Measurements from ENCODE around the gene ARHGDIG.

Gene ARHGDIG

GRCh38 chr16:287298-287811, 7.0 kb downstream of the ARHGDIG start:
- Histone ChIP-seq H3K27ac (replicated peaks) (no peak overlapping the region), H3K4me3 (replicated peaks; ENCODE audit: insufficient read depth, low read length) (no peak overlapping the region), H3K27me3 (ENCODE audit: insufficient read depth, poor library complexity, severe bottlenecking) (no peaks in the 10 kb centered on the region)
- TF ChIP-seq POLR2AphosphoS5 (IDR thresholded peaks at IDR 0.05; ENCODE audit: low read depth) (no peak), SPI1 (IDR thresholded peaks at IDR 0.05; ENCODE audit: borderline replicate concordance, low read depth) (no peak)
- DNase-seq (ENCODE audit: low read depth in 1 of 2, low spot score in 1 of 2): no peak

DNA sequence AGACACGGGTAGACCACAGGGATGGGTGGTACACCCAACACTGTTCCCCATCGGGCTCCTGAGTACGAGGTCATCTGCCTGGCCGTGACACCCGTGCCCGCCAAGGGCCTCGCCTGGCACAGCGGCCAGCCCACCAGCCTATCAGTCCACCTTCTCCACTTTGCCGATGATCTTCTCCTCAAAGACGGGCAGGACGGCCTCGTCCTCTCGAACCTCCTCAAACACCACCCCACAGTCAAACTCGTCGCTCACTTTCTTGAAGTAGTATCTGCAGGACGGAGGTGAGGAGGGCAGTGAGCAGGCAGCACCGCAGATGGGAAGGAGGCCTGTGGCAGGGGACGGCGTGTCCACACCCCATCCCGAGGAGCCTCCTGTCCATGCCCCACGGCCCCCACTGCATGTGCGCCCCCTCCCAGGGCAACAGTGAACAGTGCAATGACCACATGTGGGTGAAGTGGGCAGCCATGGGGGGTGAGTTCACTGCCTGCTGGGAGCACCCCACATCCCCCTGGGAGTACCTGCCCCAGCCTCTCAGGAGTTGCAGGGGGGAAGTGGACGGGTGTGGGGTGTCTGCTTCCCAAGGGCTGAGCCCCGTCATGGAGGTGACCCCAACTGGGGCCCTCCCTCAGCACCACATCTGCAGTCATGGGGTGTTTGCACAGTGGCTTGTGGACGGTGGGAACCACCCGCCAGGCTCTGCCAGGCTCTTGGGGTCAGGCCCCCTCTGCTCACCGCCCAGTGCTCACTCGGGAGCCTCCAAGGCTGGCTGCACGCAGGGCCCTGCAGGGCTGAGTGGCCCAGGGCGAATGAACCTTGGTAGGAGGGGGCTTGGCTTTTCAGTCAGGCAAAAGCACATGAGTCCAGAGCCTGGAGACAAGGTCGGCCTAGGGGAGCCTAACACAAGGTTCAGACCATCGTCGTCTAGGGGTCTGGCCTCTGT, 7.9 kb downstream of the ARHGDIG start:
- no peak for DNase-seq (ENCODE audit: low read depth in 1 of 2, low spot score in 1 of 2)
- H3K4me3 ChIP-seq (replicated peaks; ENCODE audit: insufficient read depth, low read length): no peak overlapping the region
- no peak overlapping the region for H3K27ac ChIP-seq (replicated peaks)
- H3K27me3 ChIP-seq (ENCODE audit: insufficient read depth, poor library complexity, severe bottlenecking): no peaks in the 10 kb centered on the region
- TF ChIP-seq POLR2AphosphoS5 (IDR thresholded peaks at IDR 0.05; ENCODE audit: low read depth) (no peak), REST (IDR thresholded peaks at IDR 0.05; ENCODE audit: insufficient replicate concordance, low read depth) (no peak)
- TF ChIP-seq, protein P1, sequence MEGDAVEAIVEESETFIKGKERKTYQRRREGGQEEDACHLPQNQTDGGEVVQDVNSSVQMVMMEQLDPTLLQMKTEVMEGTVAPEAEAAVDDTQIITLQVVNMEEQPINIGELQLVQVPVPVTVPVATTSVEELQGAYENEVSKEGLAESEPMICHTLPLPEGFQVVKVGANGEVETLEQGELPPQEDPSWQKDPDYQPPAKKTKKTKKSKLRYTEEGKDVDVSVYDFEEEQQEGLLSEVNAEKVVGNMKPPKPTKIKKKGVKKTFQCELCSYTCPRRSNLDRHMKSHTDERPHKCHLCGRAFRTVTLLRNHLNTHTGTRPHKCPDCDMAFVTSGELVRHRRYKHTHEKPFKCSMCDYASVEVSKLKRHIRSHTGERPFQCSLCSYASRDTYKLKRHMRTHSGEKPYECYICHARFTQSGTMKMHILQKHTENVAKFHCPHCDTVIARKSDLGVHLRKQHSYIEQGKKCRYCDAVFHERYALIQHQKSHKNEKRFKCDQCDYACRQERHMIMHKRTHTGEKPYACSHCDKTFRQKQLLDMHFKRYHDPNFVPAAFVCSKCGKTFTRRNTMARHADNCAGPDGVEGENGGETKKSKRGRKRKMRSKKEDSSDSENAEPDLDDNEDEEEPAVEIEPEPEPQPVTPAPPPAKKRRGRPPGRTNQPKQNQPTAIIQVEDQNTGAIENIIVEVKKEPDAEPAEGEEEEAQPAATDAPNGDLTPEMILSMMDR (IDR thresholded peaks at IDR 0.05; ENCODE audit: insufficient read depth, low read length): no peak

- TF ChIP-seq POLR2AphosphoS5 (IDR thresholded peaks at IDR 0.05; ENCODE audit: low read depth) (no peak), GABPA (IDR thresholded peaks at IDR 0.05; ENCODE audit: low read depth) (no peak), SPI1 (IDR thresholded peaks at IDR 0.05; ENCODE audit: borderline replicate concordance, low read depth) (no peak), REST (IDR thresholded peaks at IDR 0.05; ENCODE audit: insufficient replicate concordance, low read depth) (no peak)
- TF ChIP-seq, protein P1 (IDR thresholded peaks at IDR 0.05; ENCODE audit: insufficient read depth, low read length): no peak
- H3K27me3 ChIP-seq (ENCODE audit: insufficient read depth, poor library complexity, severe bottlenecking): no peaks in the 10 kb centered on the region
- no peak overlapping the region for H3K4me3 ChIP-seq (replicated peaks; ENCODE audit: insufficient read depth, low read length)
- H3K27ac ChIP-seq (replicated peaks): no peak overlapping the region
- no peak for DNase-seq (ENCODE audit: low read depth in 1 of 2, low spot score in 1 of 2)
Observed at GRCh38 chr16:289395-289997, 9.1 kb downstream of the ARHGDIG start.

DNA sequence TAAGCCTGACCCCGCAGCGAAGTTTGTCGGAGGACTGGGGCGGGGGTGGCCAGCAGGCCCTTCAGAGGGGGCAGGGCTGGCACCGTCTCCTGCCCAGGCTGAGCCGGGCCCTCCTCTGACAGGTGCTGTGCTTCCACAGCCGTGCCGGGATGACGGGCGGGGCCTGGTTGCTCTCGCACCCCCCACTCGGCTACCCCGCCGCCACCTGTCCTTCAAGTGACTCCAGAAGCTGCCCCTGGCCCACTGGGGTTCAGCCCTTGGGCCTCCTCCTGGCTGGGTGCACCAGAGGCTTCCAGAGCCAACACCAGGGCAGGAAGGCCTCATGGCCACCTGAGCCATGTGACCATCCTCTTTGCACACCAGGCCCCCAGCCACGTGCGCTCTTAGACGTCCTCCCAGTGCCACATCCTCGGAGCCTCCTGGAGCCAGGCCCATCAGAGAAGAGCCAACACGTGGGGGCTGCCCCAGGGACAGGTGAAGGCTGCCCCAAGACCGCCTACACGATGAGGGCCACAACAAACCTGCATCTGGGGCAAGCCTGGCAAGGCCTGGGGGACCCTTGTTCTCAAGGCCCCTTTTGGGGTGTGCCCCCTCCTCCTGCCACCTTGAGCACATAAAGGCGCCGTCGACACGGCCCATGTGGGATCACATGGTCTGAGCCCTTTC, 9.8 kb downstream of the ARHGDIG start:
- no peak overlapping the region for H3K27ac ChIP-seq (replicated peaks)
- no peak for DNase-seq (ENCODE audit: low read depth in 1 of 2, low spot score in 1 of 2)
- TF ChIP-seq, protein P1 (IDR thresholded peaks at IDR 0.05; ENCODE audit: insufficient read depth, low read length): no peak
- TF ChIP-seq REST (IDR thresholded peaks at IDR 0.05; ENCODE audit: insufficient replicate concordance, low read depth): no peak
- TF ChIP-seq SPI1 (IDR thresholded peaks at IDR 0.05; ENCODE audit: borderline replicate concordance, low read depth): no peak
- no peak for TF ChIP-seq POLR2AphosphoS5 (IDR thresholded peaks at IDR 0.05; ENCODE audit: low read depth)
- TF ChIP-seq GABPA (IDR thresholded peaks at IDR 0.05; ENCODE audit: low read depth): no peak

More for the DNA sequence above, 9.8 kb downstream of the ARHGDIG start:
- H3K27me3 ChIP-seq (ENCODE audit: insufficient read depth, poor library complexity, severe bottlenecking): no peaks in the 10 kb centered on the region
- H3K4me3 ChIP-seq (replicated peaks; ENCODE audit: insufficient read depth, low read length): no peak overlapping the region

All from HL-60 (cell line).